NOMO-1 treated with dmso at 0.1 percent for 144 hours (cell line): ENCODE data around the gene ABCD1.
"Not testable (repeated sequence)": the region's sequence is repeated elsewhere in the genome, so short reads cannot be mapped to it uniquely, and the experiment has no call there.

Experiments used
- DNase-seq: peaks from one replicate; lab custom pipeline; 2025; ENCODE audit not compliant: unreplicated experiment; lab: John Stamatoyannopoulos, UW

The ABCD1 gene

GRCh38 chrX:153732401-153732800 is 7.7 kb downstream of the ABCD1 start:
- DNase-seq, result no peak

- no peak for DNase-seq
These were observed 9.1 kb downstream of the ABCD1 start for GRCh38 chrX:153733651-153734240.

DNA sequence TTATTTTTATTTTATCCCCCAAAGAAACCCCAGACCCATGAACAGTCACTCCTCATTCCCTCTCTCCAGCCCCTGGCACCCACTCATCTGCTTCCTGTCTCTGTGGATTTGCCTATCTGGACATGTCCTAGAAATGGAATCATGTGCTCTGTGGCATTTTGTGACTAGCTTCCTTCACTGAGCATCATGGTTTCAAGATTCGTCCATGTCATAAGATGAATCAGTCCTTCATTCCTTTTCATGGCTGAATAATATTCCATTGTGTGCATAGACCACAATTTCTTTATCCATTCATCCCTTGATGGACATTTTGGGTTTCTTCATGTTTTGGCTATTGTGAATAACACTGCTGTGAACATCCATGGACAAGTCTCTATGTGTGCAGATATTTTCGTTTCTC is 10.2 kb downstream of the ABCD1 start:
- DNase-seq, result no peak

- no peak for DNase-seq
These were observed 10.6 kb downstream of the ABCD1 start for GRCh38 chrX:153735274-153735673.

DNA sequence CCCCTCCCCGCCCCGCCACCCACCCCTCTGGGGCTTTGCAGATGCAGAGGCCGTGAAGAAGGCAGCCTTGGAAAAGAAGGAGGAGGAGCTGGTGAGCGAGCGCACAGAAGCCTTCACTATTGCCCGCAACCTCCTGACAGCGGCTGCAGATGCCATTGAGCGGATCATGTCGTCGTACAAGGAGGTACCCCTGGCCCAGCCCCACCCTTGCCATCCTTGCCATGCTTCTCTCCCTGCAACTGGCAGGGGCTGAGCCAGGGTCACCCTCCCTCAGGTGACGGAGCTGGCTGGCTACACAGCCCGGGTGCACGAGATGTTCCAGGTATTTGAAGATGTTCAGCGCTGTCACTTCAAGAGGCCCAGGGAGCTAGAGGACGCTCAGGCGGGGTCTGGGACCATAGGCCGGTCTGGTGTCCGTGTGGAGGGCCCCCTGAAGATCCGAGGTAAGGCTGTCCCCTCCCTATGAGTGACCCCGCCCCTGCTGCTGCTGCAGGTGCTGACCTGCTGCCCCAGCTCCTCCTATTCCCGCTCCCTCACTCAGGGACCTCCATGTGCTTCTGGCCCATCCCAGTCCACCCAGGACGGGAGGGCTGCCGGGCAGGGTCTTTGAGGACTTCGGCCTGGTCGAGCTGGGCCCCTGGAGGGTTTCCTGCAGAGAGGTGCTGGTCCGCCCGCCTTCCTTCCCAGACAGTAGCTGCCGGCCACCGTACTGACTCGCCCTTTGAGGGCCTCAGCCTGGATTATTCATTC is 11.6 kb downstream of the ABCD1 start:
- no peak for DNase-seq

DNA sequence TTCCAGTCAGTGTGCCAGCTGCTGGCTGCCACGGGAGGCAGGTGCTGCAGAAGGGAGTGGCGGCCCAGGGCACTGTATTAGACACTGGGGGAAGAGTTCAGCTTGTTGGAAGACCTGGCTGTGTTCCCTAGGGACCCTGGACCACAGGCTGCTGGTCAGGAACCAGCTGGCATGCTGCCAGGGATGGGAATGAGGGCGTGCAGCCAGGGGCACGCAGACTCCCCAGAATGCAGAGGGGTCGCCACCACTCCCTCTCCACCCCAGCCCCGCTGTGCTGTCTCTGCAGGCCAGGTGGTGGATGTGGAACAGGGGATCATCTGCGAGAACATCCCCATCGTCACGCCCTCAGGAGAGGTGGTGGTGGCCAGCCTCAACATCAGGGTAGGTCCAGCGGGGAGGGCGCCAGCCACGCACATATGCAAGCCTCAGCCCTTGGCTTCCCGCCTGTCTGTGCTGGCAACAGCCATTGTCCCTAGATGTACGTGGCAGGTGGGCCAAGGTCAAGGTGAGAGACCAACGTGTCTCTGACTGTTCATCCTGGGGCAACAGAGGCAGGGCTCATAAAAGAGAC is 12.3 kb downstream of the ABCD1 start:
- no peak for DNase-seq

GRCh38 chrX:153738056-153738605 is 13.5 kb downstream of the ABCD1 start:
- DNase-seq, result no peak

DNA sequence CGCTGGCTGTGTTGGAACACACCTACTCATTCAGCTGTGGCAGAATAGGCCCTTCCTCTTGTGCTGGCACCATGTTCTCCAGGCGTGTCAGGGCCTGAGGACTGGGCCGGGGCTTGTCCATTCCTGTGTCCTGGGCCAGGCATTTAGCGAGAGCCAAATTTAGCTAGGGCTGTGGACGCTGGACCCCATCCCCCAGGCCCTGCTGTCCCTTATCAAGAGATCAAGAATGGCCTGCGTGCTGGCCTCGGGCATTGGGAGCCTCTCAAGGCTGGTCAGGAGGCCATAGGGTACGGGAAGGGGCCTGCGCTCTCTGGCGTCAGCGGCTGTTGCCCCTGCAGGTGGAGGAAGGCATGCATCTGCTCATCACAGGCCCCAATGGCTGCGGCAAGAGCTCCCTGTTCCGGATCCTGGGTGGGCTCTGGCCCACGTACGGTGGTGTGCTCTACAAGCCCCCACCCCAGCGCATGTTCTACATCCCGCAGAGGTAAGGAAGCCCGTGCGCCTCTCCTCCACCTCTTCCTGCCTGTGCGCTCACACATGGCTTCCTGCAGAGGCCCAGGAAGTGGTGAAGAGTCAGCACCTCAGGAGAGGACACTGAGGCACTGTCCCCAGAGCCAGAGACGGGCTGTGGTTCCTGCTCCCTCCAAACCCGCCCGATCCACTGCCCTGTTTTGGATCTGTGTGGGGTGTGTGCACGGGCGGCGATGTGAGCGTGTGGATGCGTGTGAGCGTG is 15.3 kb downstream of the ABCD1 start:
- no peak for DNase-seq

- no peak for DNase-seq
These were observed 16.1 kb downstream of the ABCD1 start for GRCh38 chrX:153740631-153741222.

- DNase-seq, result no peak
These were observed 16.8 kb downstream of the ABCD1 start for GRCh38 chrX:153741446-153741845.

DNA sequence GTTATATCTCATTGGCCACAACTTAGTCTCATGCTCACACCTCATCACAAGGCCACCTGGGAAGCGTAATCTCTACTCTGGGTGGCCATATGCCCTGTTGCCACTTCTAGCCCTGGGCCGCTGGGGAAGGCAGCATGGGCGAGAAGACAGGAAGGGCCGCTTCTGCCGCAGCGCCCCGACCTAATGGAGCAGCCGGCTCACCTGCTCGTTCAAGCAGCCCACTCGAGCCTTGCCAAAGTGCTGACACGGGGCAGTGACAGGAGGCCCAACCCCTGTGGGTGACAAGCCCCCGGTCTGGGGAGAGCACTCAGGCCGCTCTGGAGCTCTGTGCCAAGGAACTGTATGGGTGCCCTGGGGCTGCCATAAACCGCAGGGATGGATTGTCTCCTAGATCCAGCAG is 17.5 kb downstream of the ABCD1 start:
- not testable (repeated sequence) for DNase-seq

GRCh38 chrX:153742796-153743467 is 18.3 kb downstream of the ABCD1 start:
- DNase-seq, result not testable (repeated sequence)

DNA sequence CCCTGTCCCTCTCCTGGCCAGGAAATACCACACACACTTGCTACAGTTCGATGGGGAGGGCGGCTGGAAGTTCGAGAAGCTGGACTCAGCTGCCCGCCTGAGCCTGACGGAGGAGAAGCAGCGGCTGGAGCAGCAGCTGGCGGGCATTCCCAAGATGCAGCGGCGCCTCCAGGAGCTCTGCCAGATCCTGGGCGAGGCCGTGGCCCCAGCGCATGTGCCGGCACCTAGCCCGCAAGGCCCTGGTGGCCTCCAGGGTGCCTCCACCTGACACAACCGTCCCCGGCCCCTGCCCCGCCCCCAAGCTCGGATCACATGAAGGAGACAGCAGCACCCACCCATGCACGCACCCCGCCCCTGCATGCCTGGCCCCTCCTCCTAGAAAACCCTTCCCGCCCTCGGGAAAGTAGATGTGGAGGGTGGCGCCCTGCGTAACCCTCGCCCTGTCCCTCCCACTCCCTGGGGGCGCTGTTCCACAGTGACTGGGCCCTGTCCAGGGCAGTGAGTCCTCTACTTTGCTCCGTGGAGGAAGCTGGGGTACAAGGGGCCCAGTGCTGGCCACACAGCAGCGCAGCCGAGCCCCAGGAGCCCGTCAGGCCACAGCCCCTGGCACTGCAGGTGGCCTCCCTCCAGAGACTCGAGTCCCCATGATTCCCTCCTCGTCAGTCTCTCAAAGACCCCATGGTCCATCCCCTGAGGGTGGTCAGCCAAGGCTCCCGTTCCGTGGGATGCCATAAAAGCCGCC is 19.0 kb downstream of the ABCD1 start:
- DNase-seq, result not testable (repeated sequence)

DNA sequence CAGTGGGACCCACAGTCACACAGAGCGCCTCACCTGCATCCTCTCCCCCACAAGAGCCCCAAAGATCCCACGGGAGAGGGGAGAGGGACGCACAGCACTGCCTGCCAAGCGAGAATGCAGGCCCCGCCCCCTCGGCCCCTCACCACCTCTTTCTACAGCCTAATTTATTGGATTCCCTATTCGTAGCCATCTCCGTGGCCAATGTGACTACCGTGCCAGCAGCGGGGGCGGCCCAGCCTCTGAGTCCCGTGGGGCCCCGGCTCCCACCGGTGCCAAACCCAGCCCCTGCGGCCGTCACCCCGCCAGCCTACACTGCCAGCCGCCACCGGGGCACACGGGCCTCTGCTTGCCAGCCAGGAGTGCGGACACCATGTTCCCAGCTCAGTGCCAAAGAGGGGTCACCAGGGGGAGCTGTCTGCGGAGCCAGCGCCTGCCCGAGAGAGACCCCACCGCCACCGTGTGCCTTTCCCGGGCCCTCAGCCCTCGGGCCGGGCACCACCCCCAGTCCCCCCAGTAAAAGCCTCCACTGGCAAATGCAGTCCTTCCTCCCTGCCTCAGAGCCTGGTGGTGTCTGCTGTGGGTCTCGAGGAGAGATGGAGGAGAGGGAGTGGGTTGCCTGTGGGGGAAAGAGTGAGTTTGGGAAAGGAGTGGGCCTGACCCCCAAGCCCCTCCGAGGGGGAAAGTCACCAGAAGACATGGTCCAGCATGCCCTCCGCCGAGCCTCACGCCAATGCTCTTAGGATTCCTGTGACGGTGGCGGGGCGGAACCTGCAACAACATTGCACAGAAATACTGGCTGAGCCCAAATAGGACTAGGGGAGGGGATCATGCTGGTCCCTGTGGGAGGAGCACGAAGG is 19.8 kb downstream of the ABCD1 start:
- DNase-seq, result no peak

DNA sequence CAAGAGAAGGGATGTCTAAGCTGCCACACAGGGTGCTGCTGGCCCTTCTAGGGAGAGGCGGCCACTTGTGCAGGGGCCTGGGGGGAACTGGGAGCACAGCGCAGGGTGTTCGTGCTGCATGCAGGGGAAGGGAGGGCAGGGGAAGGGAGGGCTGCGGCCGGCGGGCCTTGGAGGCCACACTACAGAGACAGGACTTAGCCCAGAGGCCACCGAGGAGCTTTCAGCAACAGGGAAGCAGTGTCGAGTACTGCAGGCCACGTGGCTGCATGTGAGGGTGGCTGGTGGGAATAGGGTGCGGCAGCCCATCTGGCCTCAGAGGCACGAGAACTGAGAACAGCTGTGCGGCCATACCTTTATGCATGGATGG is 20.4 kb downstream of the ABCD1 start:
- not testable (repeated sequence) for DNase-seq

GRCh38 chrX:153746359-153746758 is 21.7 kb downstream of the ABCD1 start:
- DNase-seq, result no peak

DNA sequence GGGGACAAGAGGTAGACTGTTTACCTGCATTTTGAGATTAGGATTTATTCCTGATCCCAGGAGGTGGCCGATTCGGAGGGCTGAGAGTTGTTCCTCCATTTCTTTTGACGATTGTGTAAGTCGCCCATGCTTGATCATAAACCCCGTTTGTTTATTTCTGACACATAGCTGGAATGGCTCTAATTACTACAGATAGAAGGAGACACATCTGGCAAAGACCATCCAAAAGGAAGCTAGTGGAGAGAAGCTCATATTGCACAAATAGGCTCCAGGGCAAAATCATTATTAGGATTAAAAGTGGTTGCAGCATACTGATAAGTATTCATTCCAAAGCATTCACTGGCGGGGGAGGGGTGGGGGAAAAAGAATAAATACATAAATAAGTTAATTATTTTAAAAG is 22.3 kb downstream of the ABCD1 start:
- not testable (repeated sequence) for DNase-seq

GRCh38 chrX:153749017-153749416 is 24.4 kb downstream of the ABCD1 start:
- not testable (repeated sequence) for DNase-seq
